H1 (cell line): ENCODE data around the gene RNF135.

Source experiments
- EZH2 ChIP-seq: fragments of 200-600 bp; sonication (generic); IDR thresholded peaks from 2 replicates; pipeline ENCODE4 v1.7.1; 2012; ENCODE audit warnings: low read depth, mild to moderate bottlenecking, moderate library complexity, low read length, inconsistent platforms; ENCODE audit not compliant: severe bottlenecking
- TF ChIP-seq, protein P1 (sequence below): IDR thresholded peaks from 2 replicates; pipeline ENCODE4 v1.6.1; 2012; ENCODE audit warnings: low read length, inconsistent platforms

DNA sequence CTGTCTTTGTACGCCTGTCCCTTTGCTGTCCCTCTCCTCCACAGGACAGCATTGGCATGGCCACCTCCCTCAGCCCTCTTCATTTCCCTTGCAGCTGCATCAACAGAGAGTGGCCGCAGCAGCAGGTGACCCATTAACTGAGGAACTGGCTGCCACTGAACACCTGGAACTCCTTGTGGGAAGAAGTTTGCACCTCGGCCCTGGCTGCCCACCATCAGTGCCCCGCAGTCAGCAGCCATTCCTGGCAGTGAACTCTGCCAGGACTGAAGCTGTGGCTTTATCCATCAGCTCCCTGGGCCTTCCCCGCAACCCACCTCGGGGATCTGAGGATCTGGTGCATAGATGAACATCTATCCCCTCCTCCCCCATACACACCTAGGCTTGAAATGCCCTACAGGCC is 13.1 kb upstream of the RNF135 start:
- TF ChIP-seq EZH2 = no peak
- TF ChIP-seq, protein P1, sequence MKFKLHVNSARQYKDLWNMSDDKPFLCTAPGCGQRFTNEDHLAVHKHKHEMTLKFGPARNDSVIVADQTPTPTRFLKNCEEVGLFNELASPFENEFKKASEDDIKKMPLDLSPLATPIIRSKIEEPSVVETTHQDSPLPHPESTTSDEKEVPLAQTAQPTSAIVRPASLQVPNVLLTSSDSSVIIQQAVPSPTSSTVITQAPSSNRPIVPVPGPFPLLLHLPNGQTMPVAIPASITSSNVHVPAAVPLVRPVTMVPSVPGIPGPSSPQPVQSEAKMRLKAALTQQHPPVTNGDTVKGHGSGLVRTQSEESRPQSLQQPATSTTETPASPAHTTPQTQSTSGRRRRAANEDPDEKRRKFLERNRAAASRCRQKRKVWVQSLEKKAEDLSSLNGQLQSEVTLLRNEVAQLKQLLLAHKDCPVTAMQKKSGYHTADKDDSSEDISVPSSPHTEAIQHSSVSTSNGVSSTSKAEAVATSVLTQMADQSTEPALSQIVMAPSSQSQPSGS = no peak
